GM23248 (cell line): ENCODE measurements around the gene LIME1.

Experiments
- EZH2 ChIP-seq: fragments of 200-600 bp; sonication (generic); IDR thresholded peaks from 2 replicates; pipeline ENCODE4 v1.6.1; 2018; ENCODE audit warnings: antibody characterized with exemption, mild to moderate bottlenecking; ENCODE audit not compliant: insufficient read depth, poor library complexity, severe bottlenecking
- EZH2phosphoT487 ChIP-seq: fragments of 200-600 bp; sonication (generic); IDR thresholded peaks from 2 replicates; pipeline ENCODE4 v1.6.1; 2018; ENCODE audit warnings: antibody characterized with exemption, moderate library complexity, mild to moderate bottlenecking, low read depth; ENCODE audit not compliant: insufficient read depth

GRCh38 chr20:63743210-63743970, 6.9 kb downstream of the LIME1 start:
- TF ChIP-seq EZH2: no peak
- no peak for TF ChIP-seq EZH2phosphoT487
